ENCODE results near the gene NLRC5.

GRCh38 chr16:56990407-56991286, 1.3 kb downstream of the NLRC5 start:
- TF ChIP-seq CTCF (IDR thresholded peaks at IDR 0.05 in 8 of 11, conservative IDR thresholded peaks at IDR 0.05 in 3 of 11) = no peak
- no peak for TF ChIP-seq POLR2A (IDR thresholded peaks at IDR 0.05)
- TF ChIP-seq POLR2AphosphoS5 (IDR thresholded peaks at IDR 0.05) = no peak

Data from spleen (tissue), 7 donors.